IMR-90 (cell line): Measurements from ENCODE around the gene GABPB1. TPM values are rescaled to one million over a fixed set of nuclear protein-coding genes. Genes with fewer than 3 reads are reported as not detected.

Source experiments
- ATAC-seq: fragments of 200-7000 bp; cut with Tn5 transposase; 2 replicates; pipeline ENCODE4 v1.9.1; 2020; ENCODE audit warnings: low read depth, mild to moderate bottlenecking, moderate library complexity
- BruUV-seq: library from RNA; stranded (reverse); fragments of 400-500 nt; replicated peaks from 2 replicates; lab custom pipeline; 2021; lab: Mats Ljungman, UMichigan
- CTCF ChIA-PET: fragments of 300-600 bp; formaldehyde crosslinking; extraction: SDS; loops from one replicate; lab custom pipeline; 2021; ENCODE audit warnings: antibody characterized with exemption; lab: Yijun Ruan, JAX
- POLR2A ChIA-PET: fragments of 300-600 bp; sonication (Branson Sonifier 250); formaldehyde crosslinking; loops from one replicate; lab custom pipeline; 2022; ENCODE audit warnings: antibody characterized with exemption; ENCODE audit not compliant: unreplicated experiment; lab: Charles Lee
- DNase-seq: peaks from one replicate; pipeline ENCODE4 v3.0.0; 2013
- H2AFZ ChIP-seq: replicated peaks from 2 replicates; pipeline ENCODE3; 2013; ENCODE audit warnings: low read length, mild to moderate bottlenecking; ENCODE audit not compliant: poor library complexity
- H2AK5ac ChIP-seq: 2 replicates; pipeline ENCODE4 v1.6.1; 2013; ENCODE audit warnings: low read depth, low read length, inconsistent platforms
- H2AK9ac ChIP-seq: replicated peaks from 2 replicates; pipeline ENCODE3; 2013; ENCODE audit warnings: mild to moderate bottlenecking, low read depth, low read length, moderate library complexity; ENCODE audit not compliant: poor library complexity
- H2BK120ac ChIP-seq: 2 replicates; pipeline ENCODE4 v1.6.1; 2013; ENCODE audit warnings: low read depth, low read length, inconsistent platforms
- H2BK15ac ChIP-seq: 3 replicates; pipeline ENCODE4 v1.6.1; 2013; ENCODE audit warnings: low read depth, low read length, inconsistent platforms
- H2BK20ac ChIP-seq: 2 replicates; pipeline ENCODE4 v1.6.1; 2013; ENCODE audit warnings: low read depth, mild to moderate bottlenecking, inconsistent platforms, low read length, moderate library complexity
- H2BK5ac ChIP-seq: 2 replicates; pipeline ENCODE4 v1.6.1; 2013; ENCODE audit warnings: mild to moderate bottlenecking, low read depth, low read length, inconsistent platforms; ENCODE audit not compliant: poor library complexity, severe bottlenecking
- H3K14ac ChIP-seq: replicated peaks from 2 replicates; pipeline ENCODE4 v1.6.1; 2013; ENCODE audit warnings: low read depth, low read length, inconsistent platforms
- H3K18ac ChIP-seq: 2 replicates; pipeline ENCODE4 v1.6.1; 2013; ENCODE audit warnings: low read depth, low read length, control low read depth
- H3K23ac ChIP-seq: 2 replicates; pipeline ENCODE4 v1.6.1; 2013; ENCODE audit warnings: low read depth, low read length, inconsistent platforms
- H3K27ac ChIP-seq: 2 replicates; pipeline ENCODE4 v1.5.1; 2013; ENCODE audit warnings: mild to moderate bottlenecking, control low read depth, low read length; ENCODE audit not compliant: insufficient read depth
- H3K27me3 ChIP-seq: 2 replicates; pipeline ENCODE4 v1.6.1; 2013; ENCODE audit warnings: low read length; ENCODE audit not compliant: control insufficient read depth, insufficient read depth
- H3K36me3 ChIP-seq: 2 replicates; pipeline ENCODE4 v1.6.1; 2013; ENCODE audit warnings: low read length, mixed read lengths; ENCODE audit not compliant: control insufficient read depth, insufficient read depth
- H3K4ac ChIP-seq: 2 replicates; pipeline ENCODE4 v1.6.1; 2013; ENCODE audit warnings: low read depth, low read length, inconsistent platforms
- H3K4me1 ChIP-seq: 2 replicates; pipeline ENCODE4 v1.6.1; 2013; ENCODE audit warnings: low read length, mixed read lengths; ENCODE audit not compliant: control insufficient read depth, insufficient read depth
- H3K4me2 ChIP-seq: 2 replicates; pipeline ENCODE4 v1.6.1; 2013; ENCODE audit warnings: low read depth, mild to moderate bottlenecking, control low read depth, low read length, moderate library complexity
- H3K4me3 ChIP-seq: 2 replicates; pipeline ENCODE4 v1.5.1; 2013; ENCODE audit warnings: low read depth, mild to moderate bottlenecking, control low read depth, low read length, moderate library complexity; ENCODE audit not compliant: insufficient read depth
- H3K56ac ChIP-seq: 2 replicates; pipeline ENCODE4 v1.6.1; 2013; ENCODE audit warnings: low read length, inconsistent platforms; ENCODE audit not compliant: insufficient read depth; ENCODE audit errors: extremely low read depth
- H3K79me1 ChIP-seq, 2 experiments: 2 replicates each; pipeline ENCODE4 v1.6.1; 2013; ENCODE audit warnings: low read length in 2 of 2, inconsistent platforms in 1 of 2, low read depth in 1 of 2
- H3K9ac ChIP-seq: 2 replicates; pipeline ENCODE4 v1.6.1; 2013; ENCODE audit warnings: low read depth, low read length, control low read depth
- H3K9me1 ChIP-seq: 2 replicates; pipeline ENCODE4 v1.6.1; 2013; ENCODE audit warnings: low read length, inconsistent platforms; ENCODE audit not compliant: insufficient read depth
- H3K9me3 ChIP-seq: 2 replicates; pipeline ENCODE4 v1.6.1; 2013; ENCODE audit warnings: low read length; ENCODE audit not compliant: control insufficient read depth, insufficient read depth
- H4K20me1 ChIP-seq: 2 replicates; pipeline ENCODE4 v1.6.1; 2013; ENCODE audit warnings: low read length, inconsistent platforms; ENCODE audit not compliant: insufficient read depth
- H4K5ac ChIP-seq: 2 replicates; pipeline ENCODE4 v1.6.1; 2013; ENCODE audit warnings: mild to moderate bottlenecking, low read depth, low read length, control low read depth
- H4K8ac ChIP-seq, 2 experiments: 2 replicates each; pipeline ENCODE4 v1.6.1; 2013; ENCODE audit warnings: low read depth in 2 of 2, low read length in 2 of 2, control low read depth in 1 of 2, inconsistent platforms in 1 of 2
- H4K91ac ChIP-seq: 2 replicates; pipeline ENCODE4 v1.6.1; 2013; ENCODE audit warnings: low read depth, low read length, inconsistent platforms; ENCODE audit not compliant: insufficient read depth
- CEBPB ChIP-seq: IDR thresholded peaks from 2 replicates; pipeline ENCODE4 v1.6.1; 2012; ENCODE audit warnings: low read depth, low read length, improper control_type of control experiment
- WGBS, 2 experiments: methylation state at CpG; one replicate each; pipeline versions ENCODE4 v1.1.5 to v1.1.7; 2013; ENCODE audit warnings: missing lambda C conversion rate in 2 of 2; ENCODE audit not compliant: insufficient read length in 1 of 2; ENCODE audit errors: extremely low coverage in 2 of 2; 5-methylcytosine and 5-hydroxymethylcytosine counted together
- dilution Hi-C: fragments of 300-500 bp; cut with HindIII; formaldehyde crosslinking; loops from one replicate; pipeline ENCODE4 v1.14.3; 2018; ENCODE audit warnings: low sequenced_read_pairs; ENCODE audit not compliant: unreplicated experiment
- in situ Hi-C: fragments of 300-500 bp; cut with MboI; formaldehyde crosslinking; loops from 3 replicates; pipeline ENCODE4 v1.14.3; 2019; ENCODE audit warnings: low sequenced_read_pairs, inconsistent platforms, mixed read lengths
- intact Hi-C: fragments of 100-400 bp; cut with micrococcal nuclease; formaldehyde crosslinking; loops from 2 replicates; pipeline ENCODE4 v1.10.0; 2022
- polyA plus RNA-seq, 3 experiments: library from polyadenylated mRNA; depleted of rRNA; stranded (reverse); fragments of >200 nt; gene quantifications; 2 replicates each; pipeline ENCODE4 v1.2.3, GENCODE V29; 2012; ENCODE audit warnings: low replicate concordance in 1 of 3
- total RNA-seq: library from RNA; depleted of rRNA; stranded (reverse); fragments of >200 nt; gene quantifications from 2 replicates; pipeline ENCODE4 v1.2.3, GENCODE V29; 2012
- TF ChIP-seq, protein P1 (sequence below): conservative IDR thresholded peaks from 2 replicates; pipeline ENCODE4 v1.5.1; 2012; ENCODE audit warnings: mild to moderate bottlenecking, low read depth, low read length, improper control_type of control experiment

GABPB1 gene
- total and polyA plus RNA-seq, 2 of the 4 experiments (the other 2 are of a cell fraction), result 26.3 to 89.3 TPM

DNA sequence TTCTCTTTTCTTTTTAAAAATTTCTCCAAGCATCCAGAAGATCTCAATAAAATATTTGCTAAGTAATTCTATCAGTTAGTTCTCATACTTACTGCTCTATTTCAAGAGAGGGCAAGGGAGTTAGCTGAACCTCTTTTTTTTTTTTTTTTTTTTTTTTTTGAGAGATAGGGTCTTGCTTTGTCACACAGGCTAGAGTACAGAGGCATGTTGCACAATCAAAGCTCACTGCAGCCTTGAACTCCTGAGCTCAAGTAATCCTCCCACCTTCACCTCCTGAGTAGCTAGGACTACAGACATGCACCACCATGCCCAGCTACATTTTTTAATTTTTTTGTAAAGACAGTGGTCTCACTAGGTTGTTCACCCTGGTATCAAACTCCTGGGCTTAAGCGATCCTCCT, 110.8 kb downstream of the GABPB1 start:
- H3K36me3 ChIP-seq, result no peaks in the 10 kb centered on the region
- H3K18ac ChIP-seq, result no peak overlapping the region
- H4K20me1 ChIP-seq, result no peaks in the 10 kb centered on the region
- no peaks in the 10 kb centered on the region for H3K9me3 ChIP-seq
- no peak overlapping the region for H3K4ac ChIP-seq
- H4K8ac ChIP-seq, result no peak overlapping the region
- H2BK15ac ChIP-seq, result no peak overlapping the region
- no peak overlapping the region for H3K23ac ChIP-seq
- ATAC-seq (no peak), DNase-seq (no peak)
- H2AK5ac ChIP-seq, result no peak overlapping the region
- H3K56ac ChIP-seq, result no peak overlapping the region
- intact Hi-C loops (no loop called here), dilution Hi-C loops (no loop called here), in situ Hi-C loops (no loop called here)
- H2BK120ac ChIP-seq, result no peak overlapping the region
- no peak overlapping the region for H3K27ac ChIP-seq
- H3K14ac ChIP-seq, result no peak overlapping the region
- no peak overlapping the region for H3K4me3 ChIP-seq
- TF ChIP-seq CEBPB, result peak; percentile 40; the same call in 1 of the 2 replicates
- TF ChIP-seq, protein P1, sequence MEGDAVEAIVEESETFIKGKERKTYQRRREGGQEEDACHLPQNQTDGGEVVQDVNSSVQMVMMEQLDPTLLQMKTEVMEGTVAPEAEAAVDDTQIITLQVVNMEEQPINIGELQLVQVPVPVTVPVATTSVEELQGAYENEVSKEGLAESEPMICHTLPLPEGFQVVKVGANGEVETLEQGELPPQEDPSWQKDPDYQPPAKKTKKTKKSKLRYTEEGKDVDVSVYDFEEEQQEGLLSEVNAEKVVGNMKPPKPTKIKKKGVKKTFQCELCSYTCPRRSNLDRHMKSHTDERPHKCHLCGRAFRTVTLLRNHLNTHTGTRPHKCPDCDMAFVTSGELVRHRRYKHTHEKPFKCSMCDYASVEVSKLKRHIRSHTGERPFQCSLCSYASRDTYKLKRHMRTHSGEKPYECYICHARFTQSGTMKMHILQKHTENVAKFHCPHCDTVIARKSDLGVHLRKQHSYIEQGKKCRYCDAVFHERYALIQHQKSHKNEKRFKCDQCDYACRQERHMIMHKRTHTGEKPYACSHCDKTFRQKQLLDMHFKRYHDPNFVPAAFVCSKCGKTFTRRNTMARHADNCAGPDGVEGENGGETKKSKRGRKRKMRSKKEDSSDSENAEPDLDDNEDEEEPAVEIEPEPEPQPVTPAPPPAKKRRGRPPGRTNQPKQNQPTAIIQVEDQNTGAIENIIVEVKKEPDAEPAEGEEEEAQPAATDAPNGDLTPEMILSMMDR, result no peak
- H4K91ac ChIP-seq, result no peak overlapping the region
- no CpG with 5 or more reads among the region's 1 CpG for WGBS, 2 experiments
- no peak overlapping the region for H3K9ac ChIP-seq
- H3K79me1 ChIP-seq, result no peaks in the 10 kb centered on the region
- H2AFZ ChIP-seq, result no peak overlapping the region
- 0 out of 2 replicates have a peak, but pooled peaks cover 3% of the 10 kb centered on the region for H3K9me1 ChIP-seq
- BruUV-seq, result no TSS peak
- H3K4me2 ChIP-seq, result no peak overlapping the region
- H3K4me1 ChIP-seq, result no peaks in the 10 kb centered on the region; the same call in none of the 2 replicates
- POLR2A ChIA-PET, result no interaction called here
- no peak overlapping the region for H2AK9ac ChIP-seq
- no peaks in the 10 kb centered on the region for H3K27me3 ChIP-seq
- no peak overlapping the region for H2BK20ac ChIP-seq
- CTCF ChIA-PET, result interaction anchor here (0.6 kb wide), 1 partner anchor 10 kb away, joined by 3 read pairs; no protein-coding TSS in a partner anchor
- no peak overlapping the region for H4K5ac ChIP-seq
- H2BK5ac ChIP-seq, result no peak overlapping the region
